Astrocyte (in vitro differentiated cells and primary cell): ENCODE results near the gene SLC1A7. TPM values are rescaled to one million over a fixed set of nuclear protein-coding genes. Genes with fewer than 3 reads are reported as not detected.

Experiments used
- DNase-seq: peaks from one replicate; pipeline ENCODE4 v3.0.0-alpha.2; 2010; ENCODE audit warnings: low read depth
- FAIRE-seq: peaks from 2 replicates; lab custom pipeline; 2011; peaks lifted over from hg19 to GRCh38; lab: Jason Lieb, UNC
- H2AFZ ChIP-seq: 2 replicates; pipeline ENCODE4 v1.6.0; 2012; ENCODE audit warnings: low read depth, low read length, inconsistent platforms
- H3K27ac ChIP-seq: 2 replicates; pipeline ENCODE4 v1.5.1; 2011; ENCODE audit warnings: low read depth, low read length, inconsistent platforms
- H3K27me3 ChIP-seq: 2 replicates; pipeline ENCODE4 v1.6.0; 2011; ENCODE audit warnings: low read length, inconsistent platforms; ENCODE audit not compliant: insufficient read depth
- H3K36me3 ChIP-seq: 2 replicates; pipeline ENCODE4 v1.5.1; 2011; ENCODE audit warnings: low read length, inconsistent platforms; ENCODE audit not compliant: insufficient read depth
- H3K4me1 ChIP-seq: 2 replicates; pipeline ENCODE4 v1.5.1; 2011; ENCODE audit warnings: low read length, inconsistent platforms; ENCODE audit not compliant: insufficient read depth
- H3K4me2 ChIP-seq: 2 replicates; pipeline ENCODE4 v1.6.0; 2012; ENCODE audit warnings: low read length, inconsistent platforms
- H3K4me3 ChIP-seq: 2 replicates; pipeline ENCODE4 v1.5.1; 2011; ENCODE audit warnings: low read depth, mild to moderate bottlenecking, low read length, inconsistent platforms; ENCODE audit not compliant: insufficient read depth
- H3K79me2 ChIP-seq: 2 replicates; pipeline ENCODE4 v1.6.0; 2012; ENCODE audit warnings: mild to moderate bottlenecking, low read length, inconsistent platforms; ENCODE audit not compliant: insufficient read depth
- H3K9ac ChIP-seq: 2 replicates; pipeline ENCODE4 v1.6.0; 2012; ENCODE audit warnings: mild to moderate bottlenecking, low read length, inconsistent platforms
- H3K9me3 ChIP-seq: 2 replicates; pipeline ENCODE4 v1.5.1; 2012; ENCODE audit warnings: low read depth, mild to moderate bottlenecking, low read length, inconsistent platforms; ENCODE audit not compliant: insufficient read depth
- H4K20me1 ChIP-seq: 2 replicates; pipeline ENCODE4 v1.6.0; 2012; ENCODE audit warnings: low read length, inconsistent platforms; ENCODE audit not compliant: insufficient read depth
- H3K27ac Mint-ChIP-seq: one replicate; pipeline ENCODE4 v1.8.0; 2021; ENCODE audit warnings: mild to moderate bottlenecking, mixed read lengths; ENCODE audit not compliant: unreplicated experiment
- H3K27me3 Mint-ChIP-seq: one replicate; pipeline ENCODE4 v1.8.0; 2021; ENCODE audit warnings: low read depth, mixed read lengths; ENCODE audit not compliant: unreplicated experiment
- H3K36me3 Mint-ChIP-seq: one replicate; pipeline ENCODE4 v1.8.0; 2021; ENCODE audit warnings: low read depth, mixed read lengths; ENCODE audit not compliant: unreplicated experiment
- H3K4me1 Mint-ChIP-seq: one replicate; pipeline ENCODE4 v1.8.0; 2021; ENCODE audit warnings: low read depth, mixed read lengths; ENCODE audit not compliant: unreplicated experiment
- H3K4me3 Mint-ChIP-seq: one replicate; pipeline ENCODE4 v1.8.0; 2021; ENCODE audit warnings: mild to moderate bottlenecking, moderate library complexity, mixed read lengths; ENCODE audit not compliant: unreplicated experiment
- H3K9me3 Mint-ChIP-seq: one replicate; pipeline ENCODE4 v1.8.0; 2021; ENCODE audit warnings: mild to moderate bottlenecking, mixed read lengths; ENCODE audit not compliant: unreplicated experiment
- CTCF ChIP-seq: IDR thresholded peaks from 2 replicates; pipeline ENCODE4 v1.5.1; 2011; ENCODE audit warnings: low read depth, mild to moderate bottlenecking, inconsistent platforms, low read length, moderate library complexity; ENCODE audit not compliant: insufficient read depth
- EZH2 ChIP-seq: IDR thresholded peaks from 2 replicates; pipeline ENCODE4 v1.6.1; 2012; ENCODE audit warnings: mild to moderate bottlenecking, low read length, inconsistent platforms; ENCODE audit not compliant: insufficient read depth
- total RNA-seq: library from RNA; stranded (reverse); gene quantifications from 2 replicates; pipeline ENCODE4 v1.2.1, GENCODE V29; 2021

Gene SLC1A7
- total RNA-seq, 1 donor from 2014 or later: not detected

GRCh38 chr1:53116933-53117600 lies 25.4 kb downstream of the SLC1A7 start:
- no peak for FAIRE-seq

GRCh38 chr1:53116307-53116810 lies 26.1 kb downstream of the SLC1A7 start:
- H3K4me1 Mint-ChIP-seq: peaks cover 19% of the 10 kb centered on the region
- Histone ChIP-seq H3K79me2 (no peaks in the 10 kb centered on the region), H3K4me3 (no peak overlapping the region), H3K36me3 (no peaks in the 10 kb centered on the region), H3K27ac (no peak overlapping the region), H3K4me1 (peaks cover 8% of the 10 kb centered on the region), H2AFZ (no peak overlapping the region), H4K20me1 (no peaks in the 10 kb centered on the region), H3K9me3 (peaks cover 8% of the 10 kb centered on the region), H3K27me3 (no peaks in the 10 kb centered on the region), H3K9ac (no peak overlapping the region), H3K4me2 (no peak overlapping the region)
- H3K9me3 Mint-ChIP-seq: peaks cover 11% of the 10 kb centered on the region
- H3K4me3 Mint-ChIP-seq: no peak overlapping the region
- H3K36me3 Mint-ChIP-seq: peaks cover 10% of the 10 kb centered on the region
- TF ChIP-seq EZH2: no peak
- no peak for TF ChIP-seq CTCF
- FAIRE-seq: no peak
- no peak for DNase-seq
- peak overlapping the region; percentile 53 for H3K27ac Mint-ChIP-seq
- H3K27me3 Mint-ChIP-seq: peaks cover 13% of the 10 kb centered on the region

More at GRCh38 chr1:53116933-53117600, 25.4 kb downstream of the SLC1A7 start:
- no peaks in the 10 kb centered on the region for H3K27me3 ChIP-seq
- peaks cover 4% of the 10 kb centered on the region for H3K9me3 Mint-ChIP-seq
- no peak overlapping the region for H2AFZ ChIP-seq
- H3K9ac ChIP-seq: no peak overlapping the region
- no peak overlapping the region for H3K27ac ChIP-seq
- no peaks in the 10 kb centered on the region for H3K79me2 ChIP-seq
- no peak for DNase-seq
- no peak overlapping the region for H3K4me3 ChIP-seq
- peaks cover 15% of the 10 kb centered on the region for H3K4me1 ChIP-seq
- no peaks in the 10 kb centered on the region for H3K36me3 ChIP-seq
- peaks cover 3% of the 10 kb centered on the region for H3K36me3 Mint-ChIP-seq
- peaks cover 26% of the 10 kb centered on the region for H3K4me1 Mint-ChIP-seq
- no peaks in the 10 kb centered on the region for H4K20me1 ChIP-seq
- no peak overlapping the region for H3K4me3 Mint-ChIP-seq
- H3K9me3 ChIP-seq: peaks cover 2% of the 10 kb centered on the region
- no peak overlapping the region for H3K4me2 ChIP-seq
- TF ChIP-seq EZH2: no peak
- no peak for TF ChIP-seq CTCF
- peak overlapping the region; percentile 48 for H3K27ac Mint-ChIP-seq
- peaks cover 13% of the 10 kb centered on the region for H3K27me3 Mint-ChIP-seq
